ENCODE results near the gene CUBN. TPM values are rescaled to one million over a fixed set of nuclear protein-coding genes. Genes with fewer than 3 reads are reported as not detected.

Gene CUBN
- total RNA-seq, 1 experiment from 2014 or later = 0.07 TPM

DNA sequence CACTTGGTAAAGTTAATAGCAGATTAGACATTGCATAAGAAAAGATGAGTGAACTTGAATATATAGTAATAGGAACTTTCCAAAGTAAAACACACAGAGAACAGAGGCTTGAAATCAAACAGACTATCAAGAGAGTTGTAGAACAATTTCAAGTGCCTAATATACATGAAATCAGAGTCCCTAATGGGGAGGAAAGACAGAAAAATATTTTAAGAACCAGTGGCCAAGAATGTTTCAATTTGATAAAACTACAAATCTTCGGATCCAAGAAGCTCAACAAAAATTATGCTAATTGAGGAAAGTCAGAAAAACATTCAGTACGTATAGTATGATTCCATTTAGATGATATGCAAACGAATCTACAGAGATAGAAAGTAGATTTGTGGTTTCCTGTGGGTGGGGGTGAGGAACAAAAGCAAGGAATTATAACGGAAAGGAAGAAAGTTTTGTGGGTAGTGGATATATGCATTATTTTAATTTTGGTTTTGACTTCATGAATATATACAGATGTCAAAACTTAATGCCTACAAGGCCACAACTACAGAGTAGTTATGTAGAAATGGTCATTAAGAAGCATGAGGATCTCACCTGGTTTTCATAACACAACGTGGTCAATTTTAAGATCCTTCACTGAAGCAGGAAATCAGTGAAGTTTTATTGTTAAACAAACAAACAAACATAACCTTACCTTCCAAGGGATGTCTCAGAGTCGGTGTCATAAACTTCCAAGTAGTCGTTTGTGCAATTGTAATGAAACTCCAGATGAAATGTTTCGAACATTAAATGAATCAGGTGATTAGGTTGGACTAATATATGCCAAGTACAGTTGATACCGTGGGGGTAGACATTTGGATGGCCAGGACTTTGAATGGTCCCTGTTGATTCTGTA, 62.0 kb downstream of the CUBN start:
- H2AFZ ChIP-seq = no peak overlapping the region
- peaks cover 7% of the 10 kb centered on the region; the same call in 1 of the 2 replicates for H3F3A ChIP-seq (ENCODE audit: insufficient read depth, low read depth)
- H3K36me3 ChIP-seq (ENCODE audit: low read depth) = no peaks in the 10 kb centered on the region
- H3K9me2 ChIP-seq (ENCODE audit: insufficient read depth) = no peaks in the 10 kb centered on the region
- intact Hi-C loops (cut with micrococcal nuclease; ENCODE audit: unreplicated experiment) = loop anchor here (10.0 kb wide), 1 partner anchor 137 kb away; the partner anchor contains the start of gene TRDMT1
- no TSS peak for BruUV-seq (replicated peaks)
- no peak for DNase-seq
- H3K4me1 ChIP-seq (replicated peaks; ENCODE audit: insufficient read depth) = peaks cover 20% of the 10 kb centered on the region
- CTCF ChIA-PET = no interaction called here
- TF ChIP-seq, protein P1, sequence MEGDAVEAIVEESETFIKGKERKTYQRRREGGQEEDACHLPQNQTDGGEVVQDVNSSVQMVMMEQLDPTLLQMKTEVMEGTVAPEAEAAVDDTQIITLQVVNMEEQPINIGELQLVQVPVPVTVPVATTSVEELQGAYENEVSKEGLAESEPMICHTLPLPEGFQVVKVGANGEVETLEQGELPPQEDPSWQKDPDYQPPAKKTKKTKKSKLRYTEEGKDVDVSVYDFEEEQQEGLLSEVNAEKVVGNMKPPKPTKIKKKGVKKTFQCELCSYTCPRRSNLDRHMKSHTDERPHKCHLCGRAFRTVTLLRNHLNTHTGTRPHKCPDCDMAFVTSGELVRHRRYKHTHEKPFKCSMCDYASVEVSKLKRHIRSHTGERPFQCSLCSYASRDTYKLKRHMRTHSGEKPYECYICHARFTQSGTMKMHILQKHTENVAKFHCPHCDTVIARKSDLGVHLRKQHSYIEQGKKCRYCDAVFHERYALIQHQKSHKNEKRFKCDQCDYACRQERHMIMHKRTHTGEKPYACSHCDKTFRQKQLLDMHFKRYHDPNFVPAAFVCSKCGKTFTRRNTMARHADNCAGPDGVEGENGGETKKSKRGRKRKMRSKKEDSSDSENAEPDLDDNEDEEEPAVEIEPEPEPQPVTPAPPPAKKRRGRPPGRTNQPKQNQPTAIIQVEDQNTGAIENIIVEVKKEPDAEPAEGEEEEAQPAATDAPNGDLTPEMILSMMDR (conservative IDR thresholded peaks at IDR 0.05) = no peak
- no peak for TF ChIP-seq EZH2 (IDR thresholded peaks at IDR 0.05; ENCODE audit: low read depth)
- H3K9me3 ChIP-seq (ENCODE audit: insufficient read depth, low read depth) = no peaks in the 10 kb centered on the region
- no peak overlapping the region for H3K27ac ChIP-seq
- H3K27me3 ChIP-seq (ENCODE audit: insufficient read depth, low read depth) = no peaks in the 10 kb centered on the region
- POLR2A ChIA-PET (ENCODE audit: unreplicated experiment) = no interaction called here
- H3K4me2 ChIP-seq = no peak overlapping the region
- no peaks in the 10 kb centered on the region for H4K20me1 ChIP-seq (ENCODE audit: insufficient read depth)
- H3K79me2 ChIP-seq (ENCODE audit: low read depth) = no peaks in the 10 kb centered on the region
- H3K4me3 ChIP-seq = no peak overlapping the region

DNA sequence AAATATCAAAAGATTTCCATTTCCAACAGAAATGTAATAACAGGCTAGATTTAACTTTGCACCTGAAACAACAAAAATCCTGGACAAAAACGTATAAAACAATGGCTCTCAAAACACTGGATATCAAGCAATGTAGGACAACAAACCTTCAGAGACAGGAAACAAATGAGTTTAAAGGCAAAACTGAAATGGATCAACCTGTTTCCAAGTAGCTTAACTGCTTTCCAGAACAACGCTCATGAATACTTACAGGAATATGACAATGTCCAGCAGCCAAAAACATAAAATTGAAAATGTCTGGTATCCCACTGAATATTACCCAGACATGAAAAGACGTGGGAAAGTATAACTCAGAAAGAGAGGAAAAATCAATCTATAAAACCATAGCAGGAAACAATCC, 62.8 kb downstream of the CUBN start:
- no peaks in the 10 kb centered on the region for H3K27me3 ChIP-seq (ENCODE audit: insufficient read depth, low read depth)
- no peaks in the 10 kb centered on the region for H3K9me2 ChIP-seq (ENCODE audit: insufficient read depth)
- H3K27ac ChIP-seq = no peak overlapping the region
- H3K36me3 ChIP-seq (ENCODE audit: low read depth) = no peaks in the 10 kb centered on the region
- no peaks in the 10 kb centered on the region for H4K20me1 ChIP-seq (ENCODE audit: insufficient read depth)
- ChIA-PET CTCF (no interaction called here), POLR2A (ENCODE audit: unreplicated experiment) (no interaction called here)
- H3K79me2 ChIP-seq (ENCODE audit: low read depth) = no peaks in the 10 kb centered on the region
- intact Hi-C loops (cut with micrococcal nuclease; ENCODE audit: unreplicated experiment) = loop anchor here (10.0 kb wide), 1 partner anchor 138 kb away; the partner anchor contains the start of gene TRDMT1
- H3F3A ChIP-seq (ENCODE audit: insufficient read depth, low read depth) = peaks cover 16% of the 10 kb centered on the region
- H2AFZ ChIP-seq = no peak overlapping the region
- H3K4me2 ChIP-seq = no peak overlapping the region
- no peak for TF ChIP-seq EZH2 (IDR thresholded peaks at IDR 0.05; ENCODE audit: low read depth)
- TF ChIP-seq, protein P1 (conservative IDR thresholded peaks at IDR 0.05) = no peak
- H3K4me1 ChIP-seq (replicated peaks; ENCODE audit: insufficient read depth) = peaks cover 28% of the 10 kb centered on the region
- no TSS peak for BruUV-seq (replicated peaks)
- H3K9me3 ChIP-seq (ENCODE audit: insufficient read depth, low read depth) = no peaks in the 10 kb centered on the region
- no peak for DNase-seq
- H3K4me3 ChIP-seq = no peak overlapping the region

DNA sequence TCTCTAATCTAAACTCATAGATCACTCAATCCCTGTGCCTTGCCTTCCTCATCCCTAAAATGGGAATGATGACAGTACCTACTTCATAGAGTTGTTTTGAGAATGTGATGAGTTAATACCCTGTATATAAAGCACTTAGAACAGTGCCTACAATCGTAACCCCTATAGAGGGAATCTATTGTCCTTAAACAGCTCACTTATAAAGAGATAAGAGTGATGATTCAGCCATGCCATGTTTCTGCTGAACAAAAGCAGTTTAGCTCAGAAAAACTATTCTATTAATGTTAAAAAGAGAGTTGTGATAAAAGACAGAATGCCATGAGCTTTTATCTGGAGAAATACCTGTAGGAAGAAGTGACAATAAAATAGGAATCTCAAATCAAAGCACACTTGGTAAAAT, 63.6 kb downstream of the CUBN start:
- no peak for TF ChIP-seq EZH2 (IDR thresholded peaks at IDR 0.05; ENCODE audit: low read depth)
- TF ChIP-seq, protein P1 (conservative IDR thresholded peaks at IDR 0.05) = no peak
- H3K4me3 ChIP-seq = no peak overlapping the region
- H3K27ac ChIP-seq = no peak overlapping the region
- no peaks in the 10 kb centered on the region for H4K20me1 ChIP-seq (ENCODE audit: insufficient read depth)
- no peaks in the 10 kb centered on the region for H3K9me2 ChIP-seq (ENCODE audit: insufficient read depth)
- H3K36me3 ChIP-seq (ENCODE audit: low read depth) = no peaks in the 10 kb centered on the region
- H3K9me3 ChIP-seq (ENCODE audit: insufficient read depth, low read depth) = no peaks in the 10 kb centered on the region
- intact Hi-C loops (cut with micrococcal nuclease; ENCODE audit: unreplicated experiment) = loop anchor here (10.0 kb wide), 1 partner anchor 139 kb away; the partner anchor contains the start of gene TRDMT1
- H3K4me2 ChIP-seq = no peak overlapping the region
- BruUV-seq (replicated peaks) = no TSS peak
- H3K79me2 ChIP-seq (ENCODE audit: low read depth) = no peaks in the 10 kb centered on the region
- peaks cover 34% of the 10 kb centered on the region for H3K4me1 ChIP-seq (replicated peaks; ENCODE audit: insufficient read depth)
- no peaks in the 10 kb centered on the region for H3K27me3 ChIP-seq (ENCODE audit: insufficient read depth, low read depth)
- ChIA-PET CTCF (interaction anchor here (0.5 kb wide), 1 partner anchor 279 kb away, joined by 4 read pairs; no protein-coding TSS in a partner anchor), POLR2A (ENCODE audit: unreplicated experiment) (no interaction called here)
- no peak overlapping the region for H2AFZ ChIP-seq
- peaks cover 17% of the 10 kb centered on the region for H3F3A ChIP-seq (ENCODE audit: insufficient read depth, low read depth)
- DNase-seq = no peak
